RWPE1 (cell line): ENCODE data around the gene AMBRA1.
"Not testable (repeated sequence)": the region's sequence is repeated elsewhere in the genome, so short reads cannot be mapped to it uniquely, and the experiment has no call there.

Source experiments
- CTCF ChIA-PET: fragments of 350-600 bp; sonication (Branson Sonifier 250); formaldehyde crosslinking; extraction: SDS; loops from one replicate; lab custom pipeline; 2021; lab: Yijun Ruan, JAX
- POLR2A ChIA-PET: fragments of 400-600 bp; formaldehyde crosslinking; extraction: SDS; loops from one replicate; lab custom pipeline; 2020; ENCODE audit warnings: antibody characterized with exemption; ENCODE audit not compliant: low non-redundant PET; lab: Yijun Ruan, JAX
- DNase-seq: peaks from one replicate; pipeline ENCODE4 v3.0.0; 2012; ENCODE audit warnings: low spot score
- H3K27ac ChIP-seq: fragments of 450-650 bp; 2 replicates; pipeline ENCODE4 v1.5.1; 2017
- CTCF ChIP-seq: fragments of 450-650 bp; conservative IDR thresholded peaks from 2 replicates; pipeline ENCODE4 v1.5.1; 2017; ENCODE audit warnings: low read depth, mild to moderate bottlenecking

Gene AMBRA1

GRCh38 chr11:46375392-46376101 is 218.3 kb downstream of the AMBRA1 start:
- TF ChIP-seq CTCF, result no peak
- DNase-seq, result no peak
- ChIA-PET CTCF (no interaction called here), POLR2A (no interaction called here)
- H3K27ac ChIP-seq, result peak overlapping the region; percentile 35

GRCh38 chr11:46374815-46375214 is 219.0 kb downstream of the AMBRA1 start:
- no peak for DNase-seq
- ChIA-PET CTCF (no interaction called here), POLR2A (no interaction called here)
- no peak overlapping the region for H3K27ac ChIP-seq
- no peak for TF ChIP-seq CTCF

- no peak for DNase-seq
- TF ChIP-seq CTCF, result no peak
- H3K27ac ChIP-seq, result peak overlapping the region; percentile 36
- ChIA-PET CTCF (no interaction called here), POLR2A (no interaction called here)
These were observed 219.8 kb downstream of the AMBRA1 start for GRCh38 chr11:46373787-46374740.

- H3K27ac ChIP-seq, result peak overlapping the region; percentile 0
- CTCF ChIA-PET, result interaction anchor here (0.6 to 0.7 kb wide), 2 partner anchors 9 to 411 kb away, joined by 3 to 4 read pairs; no protein-coding TSS in a partner anchor
- POLR2A ChIA-PET, DNase-seq: not testable (repeated sequence)
These were observed 221.3 kb downstream of the AMBRA1 start for GRCh38 chr11:46372501-46372900.

GRCh38 chr11:46372086-46372485 is 221.7 kb downstream of the AMBRA1 start:
- DNase-seq, result no peak
- ChIA-PET CTCF (interaction anchor here (0.7 to 1.3 kb wide), 3 partner anchors 9 to 20 kb away, joined by 4 read pairs; partner anchors contain the start of gene CHRM4), POLR2A (no interaction called here)
- H3K27ac ChIP-seq, result peak overlapping the region; percentile 0
- no peak for TF ChIP-seq CTCF

- peak overlapping the region; percentile 85 for H3K27ac ChIP-seq
- DNase-seq, POLR2A ChIA-PET: not testable (repeated sequence)
- CTCF ChIA-PET, result interaction anchor here (0.6 to 1.3 kb wide), 3 partner anchors 12 to 20 kb away, joined by 4 to 5 read pairs (median 4); partner anchors contain the start of gene CHRM4
These were observed 222.6 kb downstream of the AMBRA1 start for GRCh38 chr11:46371262-46371661.

GRCh38 chr11:46370253-46370652 is 223.6 kb downstream of the AMBRA1 start:
- DNase-seq, result no peak
- ChIA-PET CTCF (interaction anchor here (0.5 kb wide), 1 partner anchor 567 kb away, joined by 3 read pairs; no protein-coding TSS in a partner anchor), POLR2A (no interaction called here)
- no peak for TF ChIP-seq CTCF
- peak overlapping the region; percentile 85 for H3K27ac ChIP-seq
